Measurements from ENCODE around the gene SLITRK5. TPM values are rescaled to one million over a fixed set of nuclear protein-coding genes. Genes with fewer than 3 reads are reported as not detected.
A peak's percentile ranks its signal among the peaks of the same experiment; 100 is the strongest.

The SLITRK5 gene
- total RNA-seq, 2 experiments from 2014 or later: 10.6 to 20.0 TPM

DNA sequence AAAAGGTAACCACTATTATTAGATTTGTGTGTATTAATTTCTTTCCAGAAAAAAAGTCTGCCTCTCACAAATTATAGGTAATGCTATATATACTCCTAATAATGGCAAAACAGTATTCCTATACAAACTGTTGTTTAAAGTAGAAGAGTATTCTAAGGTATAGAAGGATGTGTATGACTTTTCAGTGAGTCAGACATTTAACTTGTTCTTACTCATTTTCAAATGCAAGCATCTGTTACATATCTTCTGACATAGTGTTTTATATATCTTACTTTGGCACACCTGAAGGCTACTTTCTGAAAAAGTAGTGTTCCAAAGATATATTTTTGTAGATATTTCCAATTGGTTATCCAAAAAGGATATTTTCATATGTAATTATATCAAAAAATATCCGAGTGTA, 3.5 kb upstream of the SLITRK5 start:
- no peaks in the 10 kb centered on the region for H3K36me3 ChIP-seq (ENCODE audit: insufficient read depth, low read length)
- peaks cover 14% of the 10 kb centered on the region for H3K4me1 ChIP-seq (ENCODE audit: insufficient read depth, low read length, poor library complexity, severe bottlenecking)
- no peak overlapping the region for H3K4me2 ChIP-seq (ENCODE audit: low read length)
- POLR2A ChIA-PET: interaction anchor here (0.7 to 1.0 kb wide), 6 partner anchors 10 to 456 kb away, joined by 3 to 10 read pairs (median 3); no protein-coding TSS in a partner anchor
- no peak for TF ChIP-seq CTCF (conservative IDR thresholded peaks at IDR 0.05; ENCODE audit: low read length)
- TF ChIP-seq EZH2phosphoT487 (IDR thresholded peaks at IDR 0.05; ENCODE audit: borderline replicate concordance, low read depth, low read length): no peak
- H3K4me3 ChIP-seq (ENCODE audit: low read depth, low read length, poor library complexity, severe bottlenecking): no peak overlapping the region
- no peak overlapping the region for H3K27ac ChIP-seq (ENCODE audit: low read depth, low read length, poor library complexity, severe bottlenecking)
- H2AFZ ChIP-seq (ENCODE audit: low read length): no peak overlapping the region
- no peaks in the 10 kb centered on the region for H3K9me2 ChIP-seq (ENCODE audit: insufficient read depth, low read length)
- CTCF ChIA-PET (ENCODE audit: unreplicated experiment): no interaction called here
- BruUV-seq (replicated peaks): no TSS peak
- H3K79me2 ChIP-seq (ENCODE audit: insufficient read depth, low read depth, low read length): no peaks in the 10 kb centered on the region; the same call in 1 of the 2 replicates
- H4K20me1 ChIP-seq (ENCODE audit: insufficient read depth, low read length): no peaks in the 10 kb centered on the region
- no peak for DNase-seq (ENCODE audit: low spot score)
- intact Hi-C loops (cut with micrococcal nuclease; ENCODE audit: unreplicated experiment): no loop called here
- no peaks in the 10 kb centered on the region for H3K9me3 ChIP-seq (ENCODE audit: low read length)

DNA sequence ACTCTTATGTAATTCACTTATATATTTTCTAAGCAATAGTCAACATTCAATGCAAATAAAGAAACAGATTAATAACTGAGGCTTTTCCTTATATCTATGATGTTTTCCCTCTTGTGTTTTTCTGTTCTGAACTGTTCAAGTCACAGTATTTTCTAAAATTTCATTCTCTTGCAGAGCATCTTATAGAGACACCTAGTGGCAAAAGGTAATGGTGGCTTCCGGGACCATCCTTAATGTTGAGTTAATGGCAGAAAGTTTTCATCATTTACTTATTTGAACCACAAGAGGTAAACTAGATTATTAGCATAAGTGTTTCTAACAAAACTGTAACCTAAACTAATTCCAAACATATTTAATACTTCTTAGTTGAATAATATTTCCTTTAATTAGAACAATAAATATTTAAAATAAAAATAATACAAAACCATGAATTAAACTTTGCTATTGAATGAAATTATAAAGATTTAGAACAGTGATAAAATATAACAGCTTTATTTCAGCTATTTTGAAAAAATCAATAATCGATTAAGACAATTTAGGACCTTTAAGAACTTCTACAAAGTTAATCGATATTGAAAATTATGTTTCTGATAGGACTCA, 1.7 kb upstream of the SLITRK5 start:
- peak; percentile 87 for DNase-seq (ENCODE audit: low spot score)
- Histone ChIP-seq H3K36me3 (ENCODE audit: insufficient read depth, low read length) (no peaks in the 10 kb centered on the region), H3K4me3 (ENCODE audit: low read depth, low read length, poor library complexity, severe bottlenecking) (no peak overlapping the region), H4K20me1 (ENCODE audit: insufficient read depth, low read length) (no peaks in the 10 kb centered on the region), H2AFZ (ENCODE audit: low read length) (no peak overlapping the region; the same call in 1 of the 2 replicates), H3K79me2 (ENCODE audit: insufficient read depth, low read depth, low read length) (peaks cover 11% of the 10 kb centered on the region), H3K9me3 (ENCODE audit: low read length) (no peaks in the 10 kb centered on the region), H3K4me2 (ENCODE audit: low read length) (peak overlapping the region; percentile 80), H3K9me2 (ENCODE audit: insufficient read depth, low read length) (no peaks in the 10 kb centered on the region), H3K27ac (ENCODE audit: low read depth, low read length, poor library complexity, severe bottlenecking) (no peak overlapping the region), H3K4me1 (ENCODE audit: insufficient read depth, low read length, poor library complexity, severe bottlenecking) (peaks cover 14% of the 10 kb centered on the region)
- intact Hi-C loops (cut with micrococcal nuclease; ENCODE audit: unreplicated experiment): loop anchor here (1.0 kb wide), 1 partner anchor 410 kb away; no protein-coding TSS in a partner anchor
- TF ChIP-seq CTCF (conservative IDR thresholded peaks at IDR 0.05; ENCODE audit: low read length) (peak; percentile 100), EZH2phosphoT487 (IDR thresholded peaks at IDR 0.05; ENCODE audit: borderline replicate concordance, low read depth, low read length) (no peak)
- ChIA-PET POLR2A (interaction anchor here (1.5 kb wide), 1 partner anchor 243 kb away, joined by 3 read pairs; no protein-coding TSS in a partner anchor), CTCF (ENCODE audit: unreplicated experiment) (no interaction called here)
- no TSS peak for BruUV-seq (replicated peaks)
